Embryonic facial prominence (tissue), 1 donor: ENCODE measurements around the gene PTCHD1.

Source experiments
- DNase-seq: peaks from one replicate; pipeline ENCODE4 v3.0.0-alpha.2; 2016; ENCODE audit errors: extremely low spot score

PTCHD1 gene

GRCh38 chrX:23396263-23396662, 61.6 kb downstream of the PTCHD1 start:
- DNase-seq, result no peak

GRCh38 chrX:23398570-23398969, 63.9 kb downstream of the PTCHD1 start:
- DNase-seq, result no peak

GRCh38 chrX:23403849-23404248, 69.2 kb downstream of the PTCHD1 start:
- DNase-seq, result no peak

GRCh38 chrX:23422912-23423311, 88.3 kb downstream of the PTCHD1 start:
- DNase-seq, result no peak

GRCh38 chrX:23434356-23434884, 99.8 kb downstream of the PTCHD1 start:
- DNase-seq, result no peak

GRCh38 chrX:23435108-23435507, 100.5 kb downstream of the PTCHD1 start:
- no peak for DNase-seq

- DNase-seq, result no peak
These were observed 100.9 kb downstream of the PTCHD1 start for GRCh38 chrX:23435575-23435974.

GRCh38 chrX:23436875-23437274, 102.2 kb downstream of the PTCHD1 start:
- DNase-seq, result no peak

- no peak for DNase-seq
These were observed 116.6 kb downstream of the PTCHD1 start for GRCh38 chrX:23451266-23451665.
